ENCODE data around the gene S100A5. TPM values are rescaled to one million over a fixed set of nuclear protein-coding genes. Genes with fewer than 3 reads are reported as not detected.
A peak's percentile ranks its signal among the peaks of the same experiment; 100 is the strongest.

Gene S100A5
- total and polyA plus RNA-seq, 2 of the 8 experiments (the other 6 are each of a cell fraction or from before 2014, with no cell fraction given), result not detected

DNA sequence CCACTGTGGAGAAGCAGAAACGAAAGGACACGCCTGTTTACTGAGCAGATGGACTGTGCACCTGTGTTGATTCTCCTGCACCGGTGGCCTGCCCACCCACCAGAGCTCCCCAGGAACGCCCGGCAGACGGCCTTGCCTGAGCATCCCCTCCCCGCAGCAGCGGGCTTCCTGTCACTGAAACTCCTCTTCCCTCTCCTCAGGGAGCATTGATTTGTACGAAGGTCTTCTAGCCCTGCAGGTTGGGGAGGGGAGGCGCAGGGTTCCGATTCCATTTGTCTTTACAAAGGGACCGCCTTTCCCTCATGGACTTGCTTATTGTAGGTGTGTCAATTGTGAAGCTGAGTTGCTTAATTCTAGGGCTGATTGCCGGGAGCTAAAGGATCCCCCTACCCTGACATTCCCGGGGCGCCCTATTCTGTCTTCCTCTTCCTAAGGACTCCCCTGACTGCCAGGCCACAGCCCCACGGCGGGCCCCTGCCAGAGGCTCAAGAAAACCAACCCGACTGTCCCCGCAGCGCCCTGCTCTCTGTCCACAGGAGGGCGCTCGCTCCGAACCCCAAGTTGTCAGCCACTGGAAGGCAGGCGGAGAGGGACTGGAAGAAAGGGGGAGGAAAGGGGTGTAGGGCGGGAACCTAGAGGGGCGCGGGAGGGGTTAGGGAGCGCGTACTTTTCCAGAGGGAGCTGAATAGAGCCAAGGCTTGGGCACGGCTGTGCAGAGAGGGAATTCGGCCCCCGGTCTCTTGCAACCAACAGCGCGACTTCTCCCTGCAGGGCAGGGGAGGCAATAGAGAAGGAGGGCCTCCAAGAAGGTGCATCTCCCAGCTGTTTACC is 7.8 kb downstream of the S100A5 start:
- no peak overlapping the region for H2AK5ac ChIP-seq (ENCODE audit: low read depth, low read length)
- ChIA-PET CTCF (ENCODE audit: partially characterized antibody) (interaction anchor here (0.5 to 10.2 kb wide), 39 partner anchors 7 to 393 kb away, joined by 3 to 165 read pairs (median 7); partner anchors contain the start of genes S100A1, S100A13, S100A14 and S100A16), POLR2A (ENCODE audit: partially characterized antibody) (interaction anchor here (0.8 to 3.3 kb wide), 16 partner anchors 12 to 127 kb away, joined by 3 to 17 read pairs (median 4); partner anchors contain the start of genes CHTOP, S100A13 and S100A3)
- peak overlapping the region; percentile 12 to 54 (median 38); a peak in 7 of 8 replicates for H3K4me3 ChIP-seq (ENCODE audit: extremely low read depth in 1 of 4, insufficient read depth in 2 of 4, low read depth in 3 of 4, low read length in 4 of 4)
- H3K4me2 ChIP-seq (ENCODE audit: insufficient read depth in 1 of 2, low read depth in 2 of 2, low read length in 2 of 2), result peak overlapping the region; percentile 60 to 69
- peak overlapping the region; percentile 15 for H3K4ac ChIP-seq (replicated peaks; ENCODE audit: insufficient read length, low read depth, low read length)
- H2BK15ac ChIP-seq (ENCODE audit: low read length), result peak overlapping the region; percentile 93; the same call in 1 of the 2 replicates
- peak overlapping the region; percentile 44; the same call in 1 of the 2 replicates for H2AFZ ChIP-seq (ENCODE audit: low read length)
- H2BK12ac ChIP-seq (ENCODE audit: low read depth, low read length), result peak overlapping the region; percentile 22; the same call in 1 of the 2 replicates
- H4K91ac ChIP-seq (replicated peaks; ENCODE audit: insufficient read length, low read length), result peak overlapping the region; percentile 32
- no peak overlapping the region for H4K8ac ChIP-seq (ENCODE audit: extremely low read depth, insufficient read depth, low read length)
- H3K9ac ChIP-seq (replicated peaks in 1 of 4; ENCODE audit: extremely low read depth in 1 of 4, low read depth in 3 of 4, low read length in 3 of 4), result no peak overlapping the region
- no peak overlapping the region for H2BK120ac ChIP-seq (replicated peaks; ENCODE audit: low read depth, low read length)
- DNase-seq (ENCODE audit: low read depth in 1 of 2, low spot score in 2 of 2) (peak; percentile 87 to 96), FAIRE-seq (no peak)
- no peaks in the 10 kb centered on the region for H3K9me3 ChIP-seq (ENCODE audit: insufficient read depth in 2 of 2, low read depth in 1 of 2, low read length in 1 of 2)
- peaks cover 2% of the 10 kb centered on the region for H3K23me2 ChIP-seq (ENCODE audit: low read depth, low read length)
- H2BK20ac ChIP-seq (ENCODE audit: low read length), result peak overlapping the region; percentile 23; the same call in 1 of the 2 replicates
- peak overlapping the region; percentile 77; the same call in 1 of the 2 replicates for H2BK5ac ChIP-seq (ENCODE audit: low read depth, low read length)
- no peak overlapping the region for H3K27ac ChIP-seq (ENCODE audit: low read depth, low read length)
- no peaks in the 10 kb centered on the region for H3K79me1 ChIP-seq (ENCODE audit: low read depth, low read length)
- H3K27me3 ChIP-seq (replicated peaks in 1 of 4; ENCODE audit: control insufficient read depth in 3 of 4, extremely low read depth in 1 of 4, insufficient read depth in 3 of 4, low read length in 3 of 4), result peaks cover 0 to 19% (median 6%) of the 10 kb centered on the region in 4 experiments; a peak in 5 of 7 replicates
- H3K56ac ChIP-seq (replicated peaks; ENCODE audit: insufficient read length, low read depth, low read length), result no peak overlapping the region
- 4% methylated on average over 34 of the region's 34 CpGs; no CpG with 5 or more reads in 1 of the 2 experiments for WGBS, 2 experiments (ENCODE audit: extremely low coverage in 1 of 2, insufficient coverage in 1 of 2, insufficient read length in 1 of 2, insufficient replicate concordance in 2 of 2, low coverage in 1 of 2, low lambda C conversion rate in 2 of 2, missing lambda C conversion rate in 1 of 2)
- H3K18ac ChIP-seq (ENCODE audit: extremely low read depth, low read length), result no peak overlapping the region
- H4K5ac ChIP-seq (ENCODE audit: insufficient read length, low read depth, low read length), result peak overlapping the region; percentile 15
- H4K20me1 ChIP-seq (replicated peaks in 1 of 2; ENCODE audit: control insufficient read depth in 1 of 2, insufficient read depth in 2 of 2, low read length in 2 of 2), result no peaks in the 10 kb centered on the region
- H3K79me2 ChIP-seq (ENCODE audit: control insufficient read depth in 1 of 2, insufficient read depth in 2 of 2, low read length in 2 of 2), result no peaks in the 10 kb centered on the region
- H3K14ac ChIP-seq (ENCODE audit: insufficient read length), result no peak overlapping the region
- no peak overlapping the region for H3K23ac ChIP-seq (ENCODE audit: insufficient read length)
- no peaks in the 10 kb centered on the region for H3K36me3 ChIP-seq (ENCODE audit: control insufficient read depth in 2 of 4, insufficient read depth in 4 of 4, low read length in 3 of 4)
- H3K4me1 ChIP-seq (replicated peaks in 1 of 4; ENCODE audit: control insufficient read depth in 3 of 4, insufficient read depth in 4 of 4, low read length in 3 of 4), result peaks cover 8 to 35% (median 21%) of the 10 kb centered on the region in 4 experiments
- no peak for TF ChIP-seq GTF2F1 (IDR thresholded peaks at IDR 0.05; ENCODE audit: borderline replicate concordance, low read depth, low read length)
- peak; percentile 78 to 92 for TF ChIP-seq RAD21 (IDR thresholded peaks at IDR 0.05 in 1 of 2, conservative IDR thresholded peaks at IDR 0.05 in 1 of 2; ENCODE audit: low read depth in 2 of 2, low read length in 2 of 2)
- TF ChIP-seq TCF12 (IDR thresholded peaks at IDR 0.05; ENCODE audit: low read depth, low read length), result 0 out of 2 replicates have a peak, but pooled peaks have one; percentile 75
- TF ChIP-seq TEAD4 (IDR thresholded peaks at IDR 0.05; ENCODE audit: low read depth, low read length), result no peak
- TF ChIP-seq BACH1 (IDR thresholded peaks at IDR 0.05; ENCODE audit: low read length), result 0 out of 2 replicates have a peak, but pooled peaks have one; percentile 41
- no peak for TF ChIP-seq CREB1 (IDR thresholded peaks at IDR 0.05)
- TF ChIP-seq, protein P1, sequence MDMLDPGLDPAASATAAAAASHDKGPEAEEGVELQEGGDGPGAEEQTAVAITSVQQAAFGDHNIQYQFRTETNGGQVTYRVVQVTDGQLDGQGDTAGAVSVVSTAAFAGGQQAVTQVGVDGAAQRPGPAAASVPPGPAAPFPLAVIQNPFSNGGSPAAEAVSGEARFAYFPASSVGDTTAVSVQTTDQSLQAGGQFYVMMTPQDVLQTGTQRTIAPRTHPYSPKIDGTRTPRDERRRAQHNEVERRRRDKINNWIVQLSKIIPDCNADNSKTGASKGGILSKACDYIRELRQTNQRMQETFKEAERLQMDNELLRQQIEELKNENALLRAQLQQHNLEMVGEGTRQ (IDR thresholded peaks at IDR 0.05; ENCODE audit: low read length), result no peak
- TF ChIP-seq CBX8 (IDR thresholded peaks at IDR 0.05; ENCODE audit: borderline replicate concordance, low read depth, low read length), result no peak

Data from H1 (cell line).